Cardiac fibroblast (primary cell): ENCODE results near the gene SLC1A2.

ENCODE experiments used
- DNase-seq, 2 donors: peaks; one replicate each; pipeline versions ENCODE4 v3.0.0 to v3.0.0-alpha.2; 2010; ENCODE audit warnings: low read depth in 2 of 2
- H3K4me3 ChIP-seq, 2 donors: replicated peaks in 1 of 2; 1 replicate in 1 of 2; 2 replicates in 1 of 2; pipeline ENCODE4 v1.5.1; 2011; ENCODE audit warnings: low read depth in 2 of 2, low read length in 2 of 2, mild to moderate bottlenecking in 2 of 2, moderate library complexity in 1 of 2
- CTCF ChIP-seq: IDR thresholded peaks from one replicate; pipeline ENCODE4 v1.5.1; 2011; ENCODE audit warnings: low read depth, mild to moderate bottlenecking, low read length, inconsistent platforms

The SLC1A2 gene

GRCh38 chr11:35214226-35214770 is 205.1 kb downstream of the SLC1A2 start:
- TF ChIP-seq CTCF = no peak
- DNase-seq = peak in 1 of 2 donors; percentile 39
- H3K4me3 ChIP-seq = no peak overlapping the region

- DNase-seq = no peak
- no peak for TF ChIP-seq CTCF
- H3K4me3 ChIP-seq = no peak overlapping the region
These were observed 207.4 kb downstream of the SLC1A2 start for GRCh38 chr11:35211952-35212351.

- DNase-seq = peak in 1 of 2 donors; percentile 28
- TF ChIP-seq CTCF = no peak
- H3K4me3 ChIP-seq = no peak overlapping the region
These were observed 208.3 kb downstream of the SLC1A2 start for GRCh38 chr11:35210876-35211546.

GRCh38 chr11:35208795-35209194 is 210.6 kb downstream of the SLC1A2 start:
- DNase-seq = no peak
- no peak for TF ChIP-seq CTCF
- no peak overlapping the region for H3K4me3 ChIP-seq

- no peak overlapping the region for H3K4me3 ChIP-seq
- no peak for DNase-seq
- TF ChIP-seq CTCF = no peak
These were observed 211.6 kb downstream of the SLC1A2 start for GRCh38 chr11:35207471-35208403.

GRCh38 chr11:35206616-35207015 is 212.7 kb downstream of the SLC1A2 start:
- no peak for DNase-seq
- TF ChIP-seq CTCF = no peak
- H3K4me3 ChIP-seq = no peak overlapping the region
